ENCODE data around the gene MBD4.
A peak's percentile ranks its signal among the peaks of the same experiment; 100 is the strongest.

Gene MBD4

GRCh38 chr3:129460155-129460554 is 20.4 kb upstream of the MBD4 start:
- ChIA-PET POLR2A (interaction anchor here (1.3 kb wide), 1 partner anchor 19 kb away, joined by 4 read pairs; no protein-coding TSS in a partner anchor), CTCF (interaction anchor here (0.6 to 1.2 kb wide), 4 partner anchors 9 to 25 kb away, joined by 3 to 4 read pairs (median 3); no protein-coding TSS in a partner anchor)
- no peaks in the 10 kb centered on the region for H3K27me3 ChIP-seq (replicated peaks in 2 of 5; ENCODE audit: control insufficient read depth in 4 of 5, insufficient read depth in 5 of 5, low read length in 4 of 5)
- H3K4me1 ChIP-seq (ENCODE audit: control extremely low read depth in 1 of 4, control insufficient read depth in 4 of 4, insufficient read depth in 4 of 4, low read length in 3 of 4): peaks cover 0 to 1% (median 0%) of the 10 kb centered on the region in 4 experiments
- peaks cover 17 to 48% (median 21%) of the 10 kb centered on the region in 4 experiments for H3K36me3 ChIP-seq (ENCODE audit: control insufficient read depth in 4 of 4, insufficient read depth in 4 of 4, low read length in 3 of 4)
- no peak overlapping the region for H3K4me3 ChIP-seq (ENCODE audit: control insufficient read depth in 1 of 7, extremely low read depth in 1 of 7, insufficient read depth in 4 of 7, low read depth in 2 of 7, low read length in 6 of 7)
- DNase-seq: no peak
- no peaks in the 10 kb centered on the region for H3K9me3 ChIP-seq (ENCODE audit: control extremely low read depth in 1 of 5, control insufficient read depth in 4 of 5, insufficient read depth in 2 of 5, low read depth in 1 of 5, low read length in 4 of 5)
- no CpG with 5 or more reads among the region's 3 CpGs for WGBS (ENCODE audit: insufficient coverage)
- no peak overlapping the region for H3K27ac ChIP-seq (ENCODE audit: insufficient read depth in 1 of 2, low read depth in 1 of 2, low read length in 2 of 2, poor library complexity in 1 of 2, severe bottlenecking in 2 of 2)

GRCh38 chr3:129453732-129454131 is 14.0 kb upstream of the MBD4 start:
- POLR2A ChIA-PET: no interaction called here

DNA sequence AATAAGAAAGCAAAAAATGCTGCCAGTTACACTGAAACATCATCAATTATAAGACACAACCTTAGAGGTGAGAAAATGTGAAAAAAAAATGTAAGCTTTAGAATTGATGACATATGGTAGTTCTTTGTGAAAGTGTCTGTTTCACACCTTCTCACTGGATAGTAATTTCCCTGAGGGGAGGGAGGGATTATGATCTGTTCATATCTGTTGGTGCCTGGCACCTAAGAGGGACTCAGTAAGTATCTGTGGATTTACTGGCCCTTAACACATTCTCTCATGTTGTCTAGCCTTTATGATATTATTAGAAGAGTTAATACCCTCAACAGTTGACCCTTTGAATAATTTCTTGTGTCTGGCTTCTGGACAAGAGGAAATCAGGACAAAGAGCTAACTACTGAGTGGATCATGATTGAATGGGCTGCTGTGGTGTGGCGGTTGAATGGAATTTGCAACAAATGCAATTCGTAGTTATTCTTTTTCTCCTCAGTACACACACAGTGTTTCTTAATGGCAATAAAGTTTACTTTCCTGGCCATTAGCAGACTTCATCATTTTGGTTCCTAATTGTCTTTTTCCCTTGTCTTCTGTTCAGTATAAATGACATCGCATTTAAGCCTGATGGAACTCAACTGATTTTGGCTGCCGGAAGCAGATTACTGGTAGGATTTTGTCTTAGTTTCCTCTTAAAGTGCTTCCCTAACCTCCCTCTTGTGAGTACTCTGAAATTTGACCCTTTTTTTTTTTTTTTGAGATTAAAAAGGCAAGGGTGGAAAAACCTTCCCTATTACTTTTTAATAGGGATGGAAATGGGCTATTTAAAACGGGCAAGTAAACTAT is 9.7 kb upstream of the MBD4 start:
- H3K27ac ChIP-seq (ENCODE audit: insufficient read depth in 1 of 2, low read depth in 1 of 2, low read length in 2 of 2, poor library complexity in 1 of 2, severe bottlenecking in 2 of 2): peak overlapping the region in 1 of 2 experiments; percentile 57
- DNase-seq: peak in 2 of 3 donors; percentile 53 to 74
- ChIA-PET POLR2A (no interaction called here), CTCF (interaction anchor here (0.6 to 1.3 kb wide), 3 partner anchors 8 to 161 kb away, joined by 3 to 8 read pairs (median 3); no protein-coding TSS in a partner anchor)
- no peaks in the 10 kb centered on the region for H3K9me3 ChIP-seq (ENCODE audit: control extremely low read depth in 1 of 5, control insufficient read depth in 4 of 5, insufficient read depth in 2 of 5, low read depth in 1 of 5, low read length in 4 of 5)
- WGBS (ENCODE audit: insufficient coverage): 83% methylated on average over 1 of the region's 5 CpGs
- no peak overlapping the region for H3K4me3 ChIP-seq (ENCODE audit: control insufficient read depth in 1 of 7, extremely low read depth in 1 of 7, insufficient read depth in 4 of 7, low read depth in 2 of 7, low read length in 6 of 7)
- H3K36me3 ChIP-seq (ENCODE audit: control insufficient read depth in 4 of 4, insufficient read depth in 4 of 4, low read length in 3 of 4): peaks cover 13 to 30% (median 18%) of the 10 kb centered on the region in 4 experiments
- peaks cover 0 to 4% (median 4%) of the 10 kb centered on the region in 4 experiments for H3K4me1 ChIP-seq (ENCODE audit: control extremely low read depth in 1 of 4, control insufficient read depth in 4 of 4, insufficient read depth in 4 of 4, low read length in 3 of 4)
- H3K27me3 ChIP-seq (replicated peaks in 2 of 5; ENCODE audit: control insufficient read depth in 4 of 5, insufficient read depth in 5 of 5, low read length in 4 of 5): no peaks in the 10 kb centered on the region

More at GRCh38 chr3:129453732-129454131, 14.0 kb upstream of the MBD4 start:
- H3K4me1 ChIP-seq (ENCODE audit: control extremely low read depth in 1 of 4, control insufficient read depth in 4 of 4, insufficient read depth in 4 of 4, low read length in 3 of 4): peaks cover 0 to 4% (median 4%) of the 10 kb centered on the region in 4 experiments
- no peak overlapping the region for H3K27ac ChIP-seq (ENCODE audit: insufficient read depth in 1 of 2, low read depth in 1 of 2, low read length in 2 of 2, poor library complexity in 1 of 2, severe bottlenecking in 2 of 2)
- H3K4me3 ChIP-seq (ENCODE audit: control insufficient read depth in 1 of 7, extremely low read depth in 1 of 7, insufficient read depth in 4 of 7, low read depth in 2 of 7, low read length in 6 of 7): no peak overlapping the region
- WGBS (ENCODE audit: insufficient coverage): no CpG with 5 or more reads among the region's 1 CpG
- H3K27me3 ChIP-seq (replicated peaks in 2 of 5; ENCODE audit: control insufficient read depth in 4 of 5, insufficient read depth in 5 of 5, low read length in 4 of 5): no peaks in the 10 kb centered on the region
- no peak for DNase-seq
- H3K9me3 ChIP-seq (ENCODE audit: control extremely low read depth in 1 of 5, control insufficient read depth in 4 of 5, insufficient read depth in 2 of 5, low read depth in 1 of 5, low read length in 4 of 5): no peaks in the 10 kb centered on the region
- CTCF ChIA-PET: interaction anchor here (1.0 kb wide), 1 partner anchor 12 kb away, joined by 4 read pairs; no protein-coding TSS in a partner anchor
- peaks cover 19 to 49% (median 29%) of the 10 kb centered on the region in 4 experiments for H3K36me3 ChIP-seq (ENCODE audit: control insufficient read depth in 4 of 4, insufficient read depth in 4 of 4, low read length in 3 of 4)

- peak overlapping the region in 1 of 2 experiments; percentile 53 for H3K27ac ChIP-seq (ENCODE audit: insufficient read depth in 1 of 2, low read depth in 1 of 2, low read length in 2 of 2, poor library complexity in 1 of 2, severe bottlenecking in 2 of 2)
- peaks cover 0 to 13% (median 7%) of the 10 kb centered on the region in 4 experiments for H3K4me1 ChIP-seq (ENCODE audit: control extremely low read depth in 1 of 4, control insufficient read depth in 4 of 4, insufficient read depth in 4 of 4, low read length in 3 of 4)
- no peak overlapping the region for H3K4me3 ChIP-seq (ENCODE audit: control insufficient read depth in 1 of 7, extremely low read depth in 1 of 7, insufficient read depth in 4 of 7, low read depth in 2 of 7, low read length in 6 of 7)
- H3K27me3 ChIP-seq (replicated peaks in 2 of 5; ENCODE audit: control insufficient read depth in 4 of 5, insufficient read depth in 5 of 5, low read length in 4 of 5): no peaks in the 10 kb centered on the region
- 100% methylated on average over 15 of the region's 18 CpGs for WGBS (ENCODE audit: insufficient coverage)
- ChIA-PET CTCF (interaction anchor here (0.6 to 1.3 kb wide), 2 partner anchors 10 to 12 kb away, joined by 3 to 8 read pairs; no protein-coding TSS in a partner anchor), POLR2A (no interaction called here)
- H3K9me3 ChIP-seq (ENCODE audit: control extremely low read depth in 1 of 5, control insufficient read depth in 4 of 5, insufficient read depth in 2 of 5, low read depth in 1 of 5, low read length in 4 of 5): no peaks in the 10 kb centered on the region
- DNase-seq: no peak
- peaks cover 8 to 18% (median 14%) of the 10 kb centered on the region in 4 experiments for H3K36me3 ChIP-seq (ENCODE audit: control insufficient read depth in 4 of 4, insufficient read depth in 4 of 4, low read length in 3 of 4)
Measured at GRCh38 chr3:129448186-129448895, 8.6 kb upstream of the MBD4 start.

GRCh38 chr3:129446926-129447325 is 7.2 kb upstream of the MBD4 start:
- ChIA-PET POLR2A (no interaction called here), CTCF (no interaction called here)
- no peaks in the 10 kb centered on the region for H3K27me3 ChIP-seq (replicated peaks in 2 of 5; ENCODE audit: control insufficient read depth in 4 of 5, insufficient read depth in 5 of 5, low read length in 4 of 5)
- no peaks in the 10 kb centered on the region for H3K9me3 ChIP-seq (ENCODE audit: control extremely low read depth in 1 of 5, control insufficient read depth in 4 of 5, insufficient read depth in 2 of 5, low read depth in 1 of 5, low read length in 4 of 5)
- WGBS (ENCODE audit: insufficient coverage): no CpG with 5 or more reads among the region's 1 CpG
- no peak overlapping the region for H3K4me3 ChIP-seq (ENCODE audit: control insufficient read depth in 1 of 7, extremely low read depth in 1 of 7, insufficient read depth in 4 of 7, low read depth in 2 of 7, low read length in 6 of 7)
- H3K36me3 ChIP-seq (ENCODE audit: control insufficient read depth in 4 of 4, insufficient read depth in 4 of 4, low read length in 3 of 4): peaks cover 3 to 8% (median 5%) of the 10 kb centered on the region in 4 experiments
- peak overlapping the region in 1 of 2 experiments; percentile 53 for H3K27ac ChIP-seq (ENCODE audit: insufficient read depth in 1 of 2, low read depth in 1 of 2, low read length in 2 of 2, poor library complexity in 1 of 2, severe bottlenecking in 2 of 2)
- H3K4me1 ChIP-seq (ENCODE audit: control extremely low read depth in 1 of 4, control insufficient read depth in 4 of 4, insufficient read depth in 4 of 4, low read length in 3 of 4): peaks cover 3 to 27% (median 18%) of the 10 kb centered on the region in 4 experiments
- no peak for DNase-seq

GRCh38 chr3:129445471-129445870 is 5.7 kb upstream of the MBD4 start:
- H3K4me3 ChIP-seq (ENCODE audit: control insufficient read depth in 1 of 7, extremely low read depth in 1 of 7, insufficient read depth in 4 of 7, low read depth in 2 of 7, low read length in 6 of 7): no peak overlapping the region
- no peaks in the 10 kb centered on the region for H3K27me3 ChIP-seq (replicated peaks in 2 of 5; ENCODE audit: control insufficient read depth in 4 of 5, insufficient read depth in 5 of 5, low read length in 4 of 5)
- H3K4me1 ChIP-seq (ENCODE audit: control extremely low read depth in 1 of 4, control insufficient read depth in 4 of 4, insufficient read depth in 4 of 4, low read length in 3 of 4): peaks cover 15 to 41% (median 31%) of the 10 kb centered on the region in 4 experiments
- no peak overlapping the region for H3K27ac ChIP-seq (ENCODE audit: insufficient read depth in 1 of 2, low read depth in 1 of 2, low read length in 2 of 2, poor library complexity in 1 of 2, severe bottlenecking in 2 of 2)
- CTCF ChIA-PET: interaction anchor here (1.0 kb wide), 1 partner anchor 62 kb away, joined by 3 read pairs; no protein-coding TSS in a partner anchor
- peaks cover 0 to 2% (median 0%) of the 10 kb centered on the region in 4 experiments for H3K36me3 ChIP-seq (ENCODE audit: control insufficient read depth in 4 of 4, insufficient read depth in 4 of 4, low read length in 3 of 4)
- POLR2A ChIA-PET: interaction anchor here (0.9 kb wide), 1 partner anchor 173 kb away, joined by 3 read pairs; no protein-coding TSS in a partner anchor
- no peaks in the 10 kb centered on the region for H3K9me3 ChIP-seq (ENCODE audit: control extremely low read depth in 1 of 5, control insufficient read depth in 4 of 5, insufficient read depth in 2 of 5, low read depth in 1 of 5, low read length in 4 of 5)
- WGBS (ENCODE audit: insufficient coverage): 100% methylated on average over 3 of the region's 3 CpGs
- DNase-seq: no peak
